ENCODE data around the gene F7. TPM values are rescaled to one million over a fixed set of nuclear protein-coding genes. Genes with fewer than 3 reads are reported as not detected.

Gene F7
- total RNA-seq, 5 donors from 2014 or later (not counting 1 experiment from before 2014, with no cell fraction given): 0.13 to 0.23 (median 0.23) TPM; not detected in 2

- Mint-ChIP-seq H3K27ac (no peak overlapping the region), H3K9me3 (no peaks in the 10 kb centered on the region), H3K4me3 (no peak overlapping the region), H3K4me1 (no peaks in the 10 kb centered on the region), H3K27me3 (peaks cover 1 to 9% of the 10 kb centered on the region in 2 donors), H3K36me3 (no peaks in the 10 kb centered on the region)
- no peak for ATAC-seq (replicated peaks in 1 of 4)
- Histone ChIP-seq H3K9me3 (no peaks in the 10 kb centered on the region), H3K27ac (ENCODE audit: low read length) (no peak overlapping the region), H3K4me1 (ENCODE audit: control insufficient read depth in 1 of 2, extremely low read depth in 1 of 2, insufficient read depth in 2 of 2, low read length in 2 of 2) (no peaks in the 10 kb centered on the region), H3K36me3 (ENCODE audit: control insufficient read depth in 2 of 2, extremely low read depth in 1 of 2, insufficient read depth in 1 of 2, low read length in 1 of 2) (no peaks in the 10 kb centered on the region), H3K4me3 (ENCODE audit: control insufficient read depth in 1 of 2, extremely low read depth in 1 of 2, low read length in 1 of 2) (no peak overlapping the region), H3K27me3 (replicated peaks in 1 of 2; ENCODE audit: control insufficient read depth in 2 of 2, extremely low read depth in 1 of 2, insufficient read depth in 2 of 2, low read length in 1 of 2) (peaks cover 0 to 41% of the 10 kb centered on the region in 2 experiments)
- POLR2A ChIA-PET: no interaction called here
- 73% methylated on average over 11 of the region's 19 CpGs for WGBS (ENCODE audit: insufficient coverage)
- DNase-seq: no peak
- CTCF ChIA-PET: no interaction called here
Measured at GRCh38 chr13:113120300-113121182, 14.9 kb downstream of the F7 start.

GRCh38 chr13:113121183-113121927 is 15.8 kb downstream of the F7 start:
- no peak overlapping the region for H3K4me3 Mint-ChIP-seq
- H3K4me1 Mint-ChIP-seq: no peaks in the 10 kb centered on the region
- no peaks in the 10 kb centered on the region for H3K36me3 ChIP-seq (ENCODE audit: control insufficient read depth in 2 of 2, extremely low read depth in 1 of 2, insufficient read depth in 1 of 2, low read length in 1 of 2)
- H3K9me3 ChIP-seq: no peaks in the 10 kb centered on the region
- POLR2A ChIA-PET: no interaction called here
- WGBS (ENCODE audit: insufficient coverage): 84% methylated on average over 24 of the region's 24 CpGs
- H3K9me3 Mint-ChIP-seq: no peaks in the 10 kb centered on the region
- no peak overlapping the region for H3K27ac Mint-ChIP-seq
- peaks cover 5 to 15% of the 10 kb centered on the region in 2 donors for H3K27me3 Mint-ChIP-seq
- no peak overlapping the region for H3K4me3 ChIP-seq (ENCODE audit: control insufficient read depth in 1 of 2, extremely low read depth in 1 of 2, low read length in 1 of 2)
- no peak overlapping the region for H3K27ac ChIP-seq (ENCODE audit: low read length)
- peaks cover 0 to 42% of the 10 kb centered on the region in 2 experiments for H3K27me3 ChIP-seq (replicated peaks in 1 of 2; ENCODE audit: control insufficient read depth in 2 of 2, extremely low read depth in 1 of 2, insufficient read depth in 2 of 2, low read length in 1 of 2)
- DNase-seq: no peak
- ATAC-seq (replicated peaks in 1 of 4): no peak
- CTCF ChIA-PET: no interaction called here
- H3K36me3 Mint-ChIP-seq: no peaks in the 10 kb centered on the region
- no peaks in the 10 kb centered on the region for H3K4me1 ChIP-seq (ENCODE audit: control insufficient read depth in 1 of 2, extremely low read depth in 1 of 2, insufficient read depth in 2 of 2, low read length in 2 of 2)

- Mint-ChIP-seq H3K4me1 (no peaks in the 10 kb centered on the region), H3K9me3 (no peaks in the 10 kb centered on the region), H3K36me3 (no peaks in the 10 kb centered on the region), H3K4me3 (no peak overlapping the region), H3K27me3 (peaks cover 11 to 21% of the 10 kb centered on the region in 2 donors), H3K27ac (no peak overlapping the region)
- POLR2A ChIA-PET: no interaction called here
- no peak for ATAC-seq (replicated peaks in 1 of 4)
- Histone ChIP-seq H3K9me3 (no peaks in the 10 kb centered on the region), H3K36me3 (ENCODE audit: control insufficient read depth in 2 of 2, extremely low read depth in 1 of 2, insufficient read depth in 1 of 2, low read length in 1 of 2) (no peaks in the 10 kb centered on the region), H3K4me3 (ENCODE audit: control insufficient read depth in 1 of 2, extremely low read depth in 1 of 2, low read length in 1 of 2) (no peak overlapping the region), H3K4me1 (ENCODE audit: control insufficient read depth in 1 of 2, extremely low read depth in 1 of 2, insufficient read depth in 2 of 2, low read length in 2 of 2) (no peaks in the 10 kb centered on the region), H3K27ac (ENCODE audit: low read length) (no peak overlapping the region), H3K27me3 (replicated peaks in 1 of 2; ENCODE audit: control insufficient read depth in 2 of 2, extremely low read depth in 1 of 2, insufficient read depth in 2 of 2, low read length in 1 of 2) (peaks cover 0 to 44% of the 10 kb centered on the region in 2 experiments)
- WGBS (ENCODE audit: insufficient coverage): 85% methylated on average over 7 of the region's 16 CpGs
- CTCF ChIA-PET: no interaction called here
- DNase-seq: no peak
Measured at GRCh38 chr13:113121928-113122471, 16.4 kb downstream of the F7 start.

- no peaks in the 10 kb centered on the region for H3K36me3 Mint-ChIP-seq
- ATAC-seq (replicated peaks in 1 of 4) (no peak), DNase-seq (no peak)
- no peaks in the 10 kb centered on the region for H3K4me1 ChIP-seq (ENCODE audit: control insufficient read depth in 1 of 2, extremely low read depth in 1 of 2, insufficient read depth in 2 of 2, low read length in 2 of 2)
- no peak within 1 kb of the TSS for H3K4me3 ChIP-seq (ENCODE audit: control insufficient read depth in 1 of 2, extremely low read depth in 1 of 2, low read length in 1 of 2)
- POLR2A ChIA-PET: no interaction called here
- WGBS (ENCODE audit: insufficient coverage): 77% methylated on average over 19 of the region's 23 CpGs
- CTCF ChIA-PET: no interaction called here
- no peak within 1 kb of the TSS for H3K4me3 Mint-ChIP-seq
- H3K36me3 ChIP-seq (ENCODE audit: control insufficient read depth in 2 of 2, extremely low read depth in 1 of 2, insufficient read depth in 1 of 2, low read length in 1 of 2): no peaks in the 10 kb centered on the region
- H3K4me1 Mint-ChIP-seq: no peaks in the 10 kb centered on the region
- H3K27me3 ChIP-seq (replicated peaks in 1 of 2; ENCODE audit: control insufficient read depth in 2 of 2, extremely low read depth in 1 of 2, insufficient read depth in 2 of 2, low read length in 1 of 2): peaks cover 0 to 46% of the 10 kb centered on the region in 2 experiments
- H3K27ac Mint-ChIP-seq: no peak within 1 kb of the TSS
- no peaks in the 10 kb centered on the region for H3K9me3 Mint-ChIP-seq
- no peaks in the 10 kb centered on the region for H3K9me3 ChIP-seq
- H3K27me3 Mint-ChIP-seq: peaks cover 16 to 26% of the 10 kb centered on the region in 2 donors
- no peak within 1 kb of the TSS for H3K27ac ChIP-seq (ENCODE audit: low read length)
Measured at GRCh38 chr13:113122550-113123225, 17.1 kb downstream of the F7 start, which contains the start of gene F10. Gene F10, plus strand, starts transcription at chr13:113122799. Its CDS starts 57 bp downstream, at chr13:113122856.

GRCh38 chr13:113123226-113124201 is 17.9 kb downstream of the F7 start:
- ATAC-seq (replicated peaks in 1 of 4): no peak
- H3K27ac ChIP-seq (ENCODE audit: low read length): no peak overlapping the region
- no peak overlapping the region for H3K27ac Mint-ChIP-seq
- ChIA-PET CTCF (no interaction called here), POLR2A (no interaction called here)
- H3K4me3 Mint-ChIP-seq: no peak overlapping the region
- no peaks in the 10 kb centered on the region for H3K9me3 ChIP-seq
- H3K9me3 Mint-ChIP-seq: no peaks in the 10 kb centered on the region
- no peaks in the 10 kb centered on the region for H3K4me1 ChIP-seq (ENCODE audit: control insufficient read depth in 1 of 2, extremely low read depth in 1 of 2, insufficient read depth in 2 of 2, low read length in 2 of 2)
- H3K4me1 Mint-ChIP-seq: no peaks in the 10 kb centered on the region
- H3K27me3 ChIP-seq (replicated peaks in 1 of 2; ENCODE audit: control insufficient read depth in 2 of 2, extremely low read depth in 1 of 2, insufficient read depth in 2 of 2, low read length in 1 of 2): peaks cover 0 to 46% of the 10 kb centered on the region in 2 experiments
- no peaks in the 10 kb centered on the region for H3K36me3 Mint-ChIP-seq
- H3K27me3 Mint-ChIP-seq: peaks cover 22 to 29% of the 10 kb centered on the region in 2 donors
- H3K4me3 ChIP-seq (ENCODE audit: control insufficient read depth in 1 of 2, extremely low read depth in 1 of 2, low read length in 1 of 2): no peak overlapping the region
- 82% methylated on average over 22 of the region's 29 CpGs for WGBS (ENCODE audit: insufficient coverage)
- DNase-seq: no peak
- H3K36me3 ChIP-seq (ENCODE audit: control insufficient read depth in 2 of 2, extremely low read depth in 1 of 2, insufficient read depth in 1 of 2, low read length in 1 of 2): no peaks in the 10 kb centered on the region

Measured in T-cell (primary cell).